Suprapubic skin (tissue), 3 donors: Measurements from ENCODE around the gene FES.

Source experiments
- POLR2A ChIP-seq, 2 donors: fragments of 450-650 bp; IDR thresholded peaks; one replicate each; pipeline ENCODE4 v1.6.1; 2017; ENCODE audit warnings: antibody characterized with exemption in 2 of 2, mild to moderate bottlenecking in 2 of 2, moderate library complexity in 2 of 2
- TF ChIP-seq, protein P1 (sequence below), 2 donors: fragments of 200-600 bp in 1 of 2; fragments of 450-650 bp in 1 of 2; sonication (generic) in 1 of 2; IDR thresholded peaks; one replicate each; pipeline ENCODE4 v1.5.1; 2016 to 2019; ENCODE audit warnings: antibody characterized with exemption in 2 of 2, mild to moderate bottlenecking in 1 of 2, moderate library complexity in 1 of 2

GRCh38 chr15:90840954-90841353, 43.4 kb upstream of the FES start:
- TF ChIP-seq, protein P1, sequence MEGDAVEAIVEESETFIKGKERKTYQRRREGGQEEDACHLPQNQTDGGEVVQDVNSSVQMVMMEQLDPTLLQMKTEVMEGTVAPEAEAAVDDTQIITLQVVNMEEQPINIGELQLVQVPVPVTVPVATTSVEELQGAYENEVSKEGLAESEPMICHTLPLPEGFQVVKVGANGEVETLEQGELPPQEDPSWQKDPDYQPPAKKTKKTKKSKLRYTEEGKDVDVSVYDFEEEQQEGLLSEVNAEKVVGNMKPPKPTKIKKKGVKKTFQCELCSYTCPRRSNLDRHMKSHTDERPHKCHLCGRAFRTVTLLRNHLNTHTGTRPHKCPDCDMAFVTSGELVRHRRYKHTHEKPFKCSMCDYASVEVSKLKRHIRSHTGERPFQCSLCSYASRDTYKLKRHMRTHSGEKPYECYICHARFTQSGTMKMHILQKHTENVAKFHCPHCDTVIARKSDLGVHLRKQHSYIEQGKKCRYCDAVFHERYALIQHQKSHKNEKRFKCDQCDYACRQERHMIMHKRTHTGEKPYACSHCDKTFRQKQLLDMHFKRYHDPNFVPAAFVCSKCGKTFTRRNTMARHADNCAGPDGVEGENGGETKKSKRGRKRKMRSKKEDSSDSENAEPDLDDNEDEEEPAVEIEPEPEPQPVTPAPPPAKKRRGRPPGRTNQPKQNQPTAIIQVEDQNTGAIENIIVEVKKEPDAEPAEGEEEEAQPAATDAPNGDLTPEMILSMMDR (IDR thresholded peaks at IDR 0.05), result no peak
- TF ChIP-seq POLR2A (IDR thresholded peaks at IDR 0.05), result no peak
